Mesenchymal stem cell (in vitro differentiated cells and primary cell): ENCODE results near the gene CRABP2.

Source experiments
- DNase-seq: peaks from one replicate; pipeline ENCODE4 v3.0.0-alpha.2; 2013
- H2AFZ ChIP-seq: one replicate; pipeline ENCODE4 v1.6.1; 2013; ENCODE audit warnings: low read depth, mild to moderate bottlenecking, control low read depth, inconsistent platforms, low read length, moderate library complexity
- H2AK5ac ChIP-seq: 2 replicates; pipeline ENCODE4 v1.6.1; 2013; ENCODE audit warnings: low read length, moderate library complexity, mild to moderate bottlenecking, inconsistent platforms; ENCODE audit not compliant: severe bottlenecking
- H2BK120ac ChIP-seq: one replicate; pipeline ENCODE4 v1.6.1; 2013; ENCODE audit warnings: low read depth, mild to moderate bottlenecking, inconsistent platforms, low read length, moderate library complexity
- H2BK12ac ChIP-seq, 2 experiments: one replicate each; pipeline ENCODE4 v1.6.1; 2013; ENCODE audit warnings: inconsistent platforms in 2 of 2, low read length in 2 of 2, mild to moderate bottlenecking in 2 of 2, moderate library complexity in 2 of 2, control low read depth in 1 of 2
- H2BK15ac ChIP-seq: one replicate; pipeline ENCODE4 v1.6.1; 2013; ENCODE audit warnings: mild to moderate bottlenecking, low read depth, inconsistent platforms; ENCODE audit not compliant: poor library complexity, severe bottlenecking
- H2BK5ac ChIP-seq: 2 replicates; pipeline ENCODE4 v1.6.1; 2013; ENCODE audit warnings: low read depth, mild to moderate bottlenecking, low read length, control low read depth, inconsistent platforms; ENCODE audit not compliant: poor library complexity, severe bottlenecking
- H3K14ac ChIP-seq, 2 experiments: one replicate each; pipeline ENCODE4 v1.6.1; 2013; ENCODE audit warnings: inconsistent platforms in 2 of 2, low read length in 2 of 2, control low read depth in 1 of 2, mild to moderate bottlenecking in 1 of 2, moderate library complexity in 1 of 2
- H3K18ac ChIP-seq, 2 experiments: one replicate each; pipeline ENCODE4 v1.6.1; 2013; ENCODE audit warnings: inconsistent platforms in 2 of 2, low read length in 2 of 2, control low read depth in 1 of 2, low read depth in 1 of 2, mild to moderate bottlenecking in 1 of 2
- H3K23ac ChIP-seq, 2 experiments: one replicate each; pipeline ENCODE4 v1.6.1; 2013; ENCODE audit warnings: inconsistent platforms in 2 of 2, low read length in 2 of 2, mild to moderate bottlenecking in 2 of 2, moderate library complexity in 2 of 2, control low read depth in 1 of 2
- H3K27ac ChIP-seq: 2 replicates; pipeline ENCODE4 v1.5.1; 2013; ENCODE audit warnings: mild to moderate bottlenecking, moderate library complexity, low read length, control low read depth, inconsistent platforms; ENCODE audit not compliant: poor library complexity, severe bottlenecking
- H3K27me3 ChIP-seq, 2 experiments: 2 replicates each; pipeline versions ENCODE4 v1.6.1 to v1.7.0; 2013; ENCODE audit warnings: low read length in 2 of 2, mild to moderate bottlenecking in 2 of 2, moderate library complexity in 2 of 2, control low read depth in 1 of 2, inconsistent platforms in 1 of 2; ENCODE audit not compliant: control insufficient read depth in 1 of 2, insufficient read depth in 1 of 2
- H3K36me3 ChIP-seq, 2 experiments: 2 replicates each; pipeline versions ENCODE4 v1.6.1 to v1.7.0; 2013; ENCODE audit warnings: low read length in 2 of 2, control low read depth in 1 of 2, inconsistent platforms in 1 of 2, low read depth in 1 of 2, mild to moderate bottlenecking in 1 of 2; ENCODE audit not compliant: insufficient read depth in 2 of 2, control insufficient read depth in 1 of 2
- H3K4ac ChIP-seq, 2 experiments: one replicate each; pipeline ENCODE4 v1.6.1; 2013; ENCODE audit warnings: inconsistent platforms in 2 of 2, low read length in 2 of 2, mild to moderate bottlenecking in 2 of 2, moderate library complexity in 2 of 2, control low read depth in 1 of 2, low read depth in 1 of 2
- H3K4me1 ChIP-seq: 2 replicates; pipeline ENCODE4 v1.6.1; 2013; ENCODE audit warnings: low read depth, low read length, control low read depth; ENCODE audit not compliant: control insufficient read depth, insufficient read depth
- H3K4me2 ChIP-seq: 2 replicates; pipeline ENCODE4 v1.6.1; 2013; ENCODE audit warnings: low read length, mild to moderate bottlenecking, inconsistent platforms; ENCODE audit not compliant: poor library complexity, severe bottlenecking
- H3K4me3 ChIP-seq, 2 experiments: 2 replicates each; pipeline versions ENCODE4 v1.5.1 to v1.7.0; 2013; ENCODE audit warnings: low read length in 2 of 2, mild to moderate bottlenecking in 2 of 2, control low read depth in 1 of 2, low read depth in 1 of 2; ENCODE audit not compliant: insufficient read depth in 1 of 2
- H3K79me1 ChIP-seq: replicated peaks from 2 replicates; pipeline ENCODE4 v1.6.1; 2013; ENCODE audit warnings: mild to moderate bottlenecking, control low read depth, low read length, inconsistent platforms; ENCODE audit not compliant: poor library complexity, severe bottlenecking
- H3K9ac ChIP-seq: 2 replicates; pipeline ENCODE4 v1.7.0; 2013; ENCODE audit warnings: mild to moderate bottlenecking, low read length, moderate library complexity
- H3K9me3 ChIP-seq: 2 replicates; pipeline ENCODE4 v1.7.0; 2013; ENCODE audit warnings: mild to moderate bottlenecking, low read length; ENCODE audit not compliant: control insufficient read depth
- H4K8ac ChIP-seq: one replicate; pipeline ENCODE4 v1.6.1; 2013; ENCODE audit warnings: inconsistent platforms, mild to moderate bottlenecking, low read length, moderate library complexity
- H4K91ac ChIP-seq: one replicate; pipeline ENCODE4 v1.6.1; 2013; ENCODE audit warnings: mild to moderate bottlenecking, low read length, inconsistent platforms
- WGBS: methylation state at CpG from one replicate; pipeline ENCODE4 v1.1.7; 2013; ENCODE audit warnings: mixed read lengths; 5-methylcytosine and 5-hydroxymethylcytosine counted together

Gene CRABP2

GRCh38 chr1:156698995-156699394 is 6.4 kb downstream of the CRABP2 start:
- WGBS: 33% methylated on average over 1 of the region's 1 CpG
- H4K8ac ChIP-seq: no peak overlapping the region

GRCh38 chr1:156697481-156697880 is 7.9 kb downstream of the CRABP2 start:
- H3K4me2 ChIP-seq: no peak overlapping the region
- H2BK120ac ChIP-seq: no peak overlapping the region
- H3K14ac ChIP-seq: no peak overlapping the region
- no peak for DNase-seq
- no peak overlapping the region for H3K18ac ChIP-seq
- H3K27me3 ChIP-seq: peaks cover 0 to 27% of the 10 kb centered on the region in 2 experiments
- no peak overlapping the region for H2AK5ac ChIP-seq
- H3K4me3 ChIP-seq: no peak overlapping the region
- no peak overlapping the region for H3K23ac ChIP-seq
- no peaks in the 10 kb centered on the region for H3K79me1 ChIP-seq
- H2AFZ ChIP-seq: no peak overlapping the region
- H3K9ac ChIP-seq: no peak overlapping the region
- no peak overlapping the region for H3K27ac ChIP-seq
- WGBS: 87% methylated on average over 8 of the region's 8 CpGs
- no peak overlapping the region for H4K8ac ChIP-seq
- peaks cover 18 to 42% of the 10 kb centered on the region in 2 experiments for H3K36me3 ChIP-seq
- no peak overlapping the region for H4K91ac ChIP-seq
- no peak overlapping the region for H2BK5ac ChIP-seq
- no peak overlapping the region for H3K4ac ChIP-seq
- H3K9me3 ChIP-seq: no peaks in the 10 kb centered on the region
- no peak overlapping the region for H2BK12ac ChIP-seq
- peaks cover 24% of the 10 kb centered on the region for H3K4me1 ChIP-seq
- no peak overlapping the region for H2BK15ac ChIP-seq

More at GRCh38 chr1:156698995-156699394, 6.4 kb downstream of the CRABP2 start:
- Histone ChIP-seq H4K91ac (no peak overlapping the region), H3K36me3 (peaks cover 18 to 42% of the 10 kb centered on the region in 2 experiments), H3K9me3 (no peaks in the 10 kb centered on the region), H3K27me3 (peaks cover 0 to 18% of the 10 kb centered on the region in 2 experiments), H3K4ac (no peak overlapping the region), H3K23ac (no peak overlapping the region), H3K4me2 (no peak overlapping the region), H3K9ac (no peak overlapping the region), H2AK5ac (no peak overlapping the region), H3K27ac (no peak overlapping the region), H2AFZ (no peak overlapping the region), H2BK120ac (no peak overlapping the region), H3K14ac (peak overlapping the region in 1 of 2 experiments; percentile 8), H2BK5ac (no peak overlapping the region), H3K4me1 (peaks cover 19% of the 10 kb centered on the region), H2BK12ac (no peak overlapping the region), H3K4me3 (no peak overlapping the region), H3K18ac (no peak overlapping the region), H3K79me1 (no peaks in the 10 kb centered on the region), H2BK15ac (no peak overlapping the region)
- no peak for DNase-seq

- 85% methylated on average over 8 of the region's 8 CpGs for WGBS
- H3K4me3 ChIP-seq: no peak overlapping the region
- H3K23ac ChIP-seq: no peak overlapping the region
- no peaks in the 10 kb centered on the region for H3K9me3 ChIP-seq
- no peak overlapping the region for H3K18ac ChIP-seq
- H3K4ac ChIP-seq: no peak overlapping the region
- H2AK5ac ChIP-seq: no peak overlapping the region
- no peak overlapping the region for H2BK12ac ChIP-seq
- peak overlapping the region; percentile 34 for H2AFZ ChIP-seq
- no peak overlapping the region for H4K91ac ChIP-seq
- H3K79me1 ChIP-seq: no peaks in the 10 kb centered on the region
- no peak overlapping the region for H3K9ac ChIP-seq
- no peak overlapping the region for H4K8ac ChIP-seq
- no peak overlapping the region for H2BK5ac ChIP-seq
- H3K36me3 ChIP-seq: peaks cover 18 to 40% of the 10 kb centered on the region in 2 experiments
- no peak overlapping the region for H3K4me2 ChIP-seq
- DNase-seq: no peak
- no peak overlapping the region for H2BK15ac ChIP-seq
- H2BK120ac ChIP-seq: no peak overlapping the region
- H3K14ac ChIP-seq: no peak overlapping the region
- peaks cover 30% of the 10 kb centered on the region for H3K4me1 ChIP-seq
- peaks cover 0 to 34% of the 10 kb centered on the region in 2 experiments for H3K27me3 ChIP-seq
- no peak overlapping the region for H3K27ac ChIP-seq
Observed at GRCh38 chr1:156696755-156697154, 8.6 kb downstream of the CRABP2 start.

GRCh38 chr1:156694690-156694962 is 10.8 kb downstream of the CRABP2 start:
- peak overlapping the region; percentile 55 for H4K91ac ChIP-seq
- 88% methylated on average over 5 of the region's 5 CpGs for WGBS
- no peak overlapping the region for H2AFZ ChIP-seq

More at GRCh38 chr1:156694690-156694962, 10.8 kb downstream of the CRABP2 start:
- peak overlapping the region; percentile 18 for H3K9ac ChIP-seq
- H3K4me3 ChIP-seq: no peak overlapping the region
- H3K27me3 ChIP-seq: peaks cover 0 to 45% of the 10 kb centered on the region in 2 experiments
- no peak overlapping the region for H3K14ac ChIP-seq
- no peak for DNase-seq
- H2BK15ac ChIP-seq: no peak overlapping the region
- H4K8ac ChIP-seq: peak overlapping the region; percentile 12
- H3K23ac ChIP-seq: no peak overlapping the region
- H2BK120ac ChIP-seq: no peak overlapping the region
- H2AK5ac ChIP-seq: no peak overlapping the region
- no peak overlapping the region for H2BK12ac ChIP-seq
- H3K36me3 ChIP-seq: peaks cover 6 to 19% of the 10 kb centered on the region in 2 experiments
- H3K18ac ChIP-seq: peak overlapping the region in 1 of 2 experiments; percentile 52
- no peak overlapping the region for H3K27ac ChIP-seq
- H3K4ac ChIP-seq: no peak overlapping the region
- H3K4me1 ChIP-seq: peaks cover 45% of the 10 kb centered on the region
- no peak overlapping the region for H2BK5ac ChIP-seq
- H3K9me3 ChIP-seq: no peaks in the 10 kb centered on the region
- no peak overlapping the region for H3K4me2 ChIP-seq
- H3K79me1 ChIP-seq: no peaks in the 10 kb centered on the region
